Keratinocyte (primary cell): Measurements from ENCODE around the gene PHYHIPL. TPM values are rescaled to one million over a fixed set of nuclear protein-coding genes. Genes with fewer than 3 reads are reported as not detected.

ENCODE experiments used
- DNase-seq: peaks from one replicate; pipeline ENCODE4 v3.0.0-alpha.2; 2011; ENCODE audit warnings: low read depth, missing footprints, low spot score
- FAIRE-seq: peaks from 2 replicates; lab custom pipeline; 2011; peaks lifted over from hg19 to GRCh38; lab: Jason Lieb, UNC
- H2AFZ ChIP-seq: 2 replicates; pipeline ENCODE4 v1.6.0; 2012; ENCODE audit warnings: low read length, control low read depth, inconsistent platforms; ENCODE audit not compliant: control insufficient read depth
- H3K27ac ChIP-seq: 2 replicates; pipeline ENCODE4 v1.5.1; 2011; ENCODE audit warnings: low read length; ENCODE audit not compliant: control insufficient read depth, insufficient read depth
- H3K27me3 ChIP-seq: 3 replicates; pipeline ENCODE4 v1.6.0; 2011; ENCODE audit warnings: low read length; ENCODE audit not compliant: control insufficient read depth, insufficient read depth; ENCODE audit errors: extremely low read depth
- H3K36me3 ChIP-seq, 2 experiments: 2 replicates in 1 of 2; 3 replicates in 1 of 2; pipeline ENCODE4 v1.5.1; 2011; ENCODE audit warnings: low read length in 2 of 2, mild to moderate bottlenecking in 1 of 2; ENCODE audit not compliant: control insufficient read depth in 2 of 2, insufficient read depth in 2 of 2; ENCODE audit errors: extremely low read depth in 1 of 2
- H3K4me1 ChIP-seq: 3 replicates; pipeline ENCODE4 v1.5.1; 2011; ENCODE audit warnings: low read length; ENCODE audit not compliant: control insufficient read depth, insufficient read depth; ENCODE audit errors: extremely low read depth
- H3K4me2 ChIP-seq: 3 replicates; pipeline ENCODE4 v1.6.0; 2011; ENCODE audit warnings: low read depth, low read length; ENCODE audit not compliant: control insufficient read depth, insufficient read depth; ENCODE audit errors: extremely low read depth
- H3K4me3 ChIP-seq, 3 experiments: fragments of 200-600 bp in 1 of 3; sonication (generic) in 1 of 3; 2 replicates in 2 of 3; 3 replicates in 1 of 3; pipeline ENCODE4 v1.5.1; 2011 to 2016; ENCODE audit warnings: low read length in 3 of 3, mild to moderate bottlenecking in 3 of 3, control low read depth in 2 of 3, inconsistent platforms in 1 of 3, low read depth in 1 of 3, mixed read lengths in 1 of 3, mixed run types in 1 of 3, moderate library complexity in 1 of 3; ENCODE audit not compliant: control insufficient read depth in 2 of 3, insufficient read depth in 2 of 3; ENCODE audit errors: extremely low read depth in 1 of 3
- H3K79me2 ChIP-seq: 2 replicates; pipeline ENCODE4 v1.6.0; 2012; ENCODE audit warnings: low read length; ENCODE audit not compliant: control insufficient read depth, insufficient read depth
- H3K9ac ChIP-seq: 3 replicates; pipeline ENCODE4 v1.6.0; 2011; ENCODE audit warnings: low read length; ENCODE audit not compliant: control insufficient read depth, insufficient read depth; ENCODE audit errors: extremely low read depth
- H3K9me1 ChIP-seq: 3 replicates; pipeline ENCODE4 v1.6.0; 2011; ENCODE audit warnings: low read length; ENCODE audit not compliant: control insufficient read depth, insufficient read depth; ENCODE audit errors: extremely low read depth
- H3K9me3 ChIP-seq: 2 replicates; pipeline ENCODE4 v1.5.1; 2012; ENCODE audit warnings: low read depth, low read length; ENCODE audit not compliant: control insufficient read depth
- H4K20me1 ChIP-seq: 3 replicates; pipeline ENCODE4 v1.6.0; 2011; ENCODE audit warnings: low read length; ENCODE audit not compliant: control insufficient read depth, insufficient read depth; ENCODE audit errors: extremely low read depth
- CTCF ChIP-seq, 3 experiments: IDR thresholded peaks in 1 of 3; conservative IDR thresholded peaks in 1 of 3; optimal IDR thresholded peaks in 1 of 3; 2 replicates in 2 of 3; 3 replicates in 1 of 3; pipeline versions ENCODE3 to v1.5.1; 2011; ENCODE audit warnings: low read length in 3 of 3, mild to moderate bottlenecking in 3 of 3, moderate library complexity in 2 of 3, control low read depth in 1 of 3, inconsistent platforms in 1 of 3; ENCODE audit not compliant: insufficient read depth in 2 of 3; ENCODE audit errors: extremely low read depth in 1 of 3
- EZH2 ChIP-seq: IDR thresholded peaks from one replicate; pipeline ENCODE4 v1.6.1; 2012; ENCODE audit warnings: inconsistent platforms, mild to moderate bottlenecking, low read length, moderate library complexity
- dilution Hi-C: fragments of 300-500 bp; cut with MboI; formaldehyde crosslinking; loops from one replicate; pipeline ENCODE4 v1.7.0; 2020; ENCODE audit warnings: low sequenced_read_pairs; ENCODE audit not compliant: extremely low pct_ligation_motif_present
- polyA plus RNA-seq, 5 experiments: library from polyadenylated mRNA; depleted of rRNA in 3 of 5; stranded (reverse) in 3 of 5; stranded (forward) in 1 of 5; unstranded in 1 of 5; fragments of >200 nt; gene quantifications; 1 replicate in 1 of 5; 2 replicates in 3 of 5; 3 replicates in 1 of 5; pipeline versions ENCODE4 v1.2.1 to v1.2.3, GENCODE V29; 2011 to 2012; ENCODE audit warnings: missing spikeins in 2 of 5, low read depth in 1 of 5, low replicate concordance in 1 of 5

PHYHIPL gene
- polyA plus RNA-seq, 1 donor (not counting 4 experiments of a cell fraction or from before 2014, with no cell fraction given): 0.12 TPM

DNA sequence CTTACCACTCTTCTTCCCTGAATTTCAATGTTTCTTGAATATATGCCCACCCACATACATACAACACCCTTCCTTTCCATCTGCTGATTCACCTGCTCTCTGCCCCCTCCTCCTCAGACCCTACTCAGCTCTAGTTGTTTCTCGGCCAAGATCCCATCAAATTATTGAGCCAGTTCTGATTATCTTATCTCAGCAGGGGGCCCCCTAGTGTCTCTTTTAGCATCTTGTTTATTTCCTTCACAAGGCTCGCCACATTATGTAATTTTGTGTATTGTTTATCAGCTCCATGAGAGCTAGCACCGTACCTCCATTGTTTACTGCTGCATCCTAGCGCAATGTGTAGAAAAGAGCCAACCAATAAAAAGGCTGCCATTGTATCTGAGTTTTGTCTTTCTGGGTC is 114.0 kb downstream of the PHYHIPL start:
- H3K79me2 ChIP-seq: no peaks in the 10 kb centered on the region
- dilution Hi-C loops: loop anchor here (10.0 kb wide), 1 partner anchor 114 kb away; no protein-coding TSS in a partner anchor
- no peak overlapping the region for H2AFZ ChIP-seq
- no peaks in the 10 kb centered on the region for H3K9me1 ChIP-seq
- no peaks in the 10 kb centered on the region for H3K36me3 ChIP-seq
- no peaks in the 10 kb centered on the region for H3K9me3 ChIP-seq
- FAIRE-seq (no peak), DNase-seq (no peak)
- no peak overlapping the region for H3K4me2 ChIP-seq
- no peak overlapping the region for H3K9ac ChIP-seq
- no peaks in the 10 kb centered on the region for H3K4me1 ChIP-seq
- no peaks in the 10 kb centered on the region for H4K20me1 ChIP-seq
- TF ChIP-seq CTCF (optimal IDR thresholded peaks at IDR 0.05 in 1 of 3, IDR thresholded peaks at IDR 0.05 in 1 of 3, conservative IDR thresholded peaks at IDR 0.05 in 1 of 3; ENCODE audit: extremely low read depth in 1 of 3, insufficient read depth in 2 of 3, low read length in 3 of 3) (peak in 2 of 3 experiments; percentile 5 to 29), EZH2 (no peak)
- no peaks in the 10 kb centered on the region for H3K27me3 ChIP-seq
- H3K27ac ChIP-seq: no peak overlapping the region
- no peak overlapping the region for H3K4me3 ChIP-seq

Other genes starting within 250 kb of the PHYHIPL start
- 0.08 to 1.2 TPM (median 0.58 TPM) in 3 replicates for gene FAM13C, start 185.9 kb downstream of the PHYHIPL start, polyA plus RNA-seq